K562 (cell line): Measurements from ENCODE around the gene FEN1. TPM values are rescaled to one million over a fixed set of nuclear protein-coding genes. Genes with fewer than 3 reads are reported as not detected.

ENCODE experiments used
- ARNT ChIP-seq, 2 experiments: fragments of 450-650 bp; IDR thresholded peaks; 2 replicates each; pipeline ENCODE4 v1.6.1; 2016; ENCODE audit warnings: mild to moderate bottlenecking in 1 of 2
- EP400 ChIP-seq: fragments of 450-650 bp; IDR thresholded peaks from 2 replicates; pipeline ENCODE4 v1.6.1; 2017; ENCODE audit warnings: antibody characterized with exemption, mild to moderate bottlenecking, moderate library complexity
- ETS2 ChIP-seq: IDR thresholded peaks from 2 replicates; pipeline ENCODE4 v1.6.1; 2016; ENCODE audit warnings: borderline replicate concordance, missing genetic modification characterization, mild to moderate bottlenecking, moderate library complexity, missing compliant biosample characterization; ENCODE audit not compliant: poor library complexity, severe bottlenecking
- EWSR1 ChIP-seq: fragments of 450-650 bp; IDR thresholded peaks from 2 replicates; pipeline ENCODE4 v1.6.1; 2018; ENCODE audit warnings: borderline replicate concordance, mild to moderate bottlenecking, low read depth, moderate library complexity; ENCODE audit not compliant: partially characterized antibody
- GTF2F1 ChIP-seq: IDR thresholded peaks from 2 replicates; pipeline ENCODE4 v1.6.1; 2011; ENCODE audit warnings: low read depth, low read length, improper control_type of control experiment
- HES1 ChIP-seq: fragments of 450-650 bp; IDR thresholded peaks from 2 replicates; pipeline ENCODE4 v1.6.1; 2016; ENCODE audit warnings: low read depth, mild to moderate bottlenecking, moderate library complexity
- ILF3 ChIP-seq: fragments of 450-650 bp; IDR thresholded peaks from 2 replicates; pipeline ENCODE4 v1.6.1; 2018; ENCODE audit warnings: antibody characterized with exemption, mild to moderate bottlenecking, moderate library complexity, borderline replicate concordance
- PHB2 ChIP-seq: fragments of 450-650 bp; IDR thresholded peaks from 2 replicates; pipeline ENCODE4 v1.6.1; 2017; ENCODE audit warnings: low read depth
- SMARCA4 ChIP-seq: fragments of 450-650 bp; IDR thresholded peaks from 2 replicates; pipeline ENCODE4 v1.6.1; 2016
- SMARCA5 ChIP-seq: fragments of 450-650 bp; IDR thresholded peaks from 2 replicates; pipeline ENCODE4 v1.6.1; 2016
- TAF7 ChIP-seq: fragments of 450-650 bp; IDR thresholded peaks from 2 replicates; pipeline ENCODE4 v1.6.1; 2016; ENCODE audit warnings: missing genetic modification characterization, missing compliant biosample characterization
- ZNF408 ChIP-seq: fragments of 250-450 bp; sonication (Bioruptor Pico); IDR thresholded peaks from 2 replicates; pipeline ENCODE4 v1.4.0; 2020; ENCODE audit warnings: low read depth, mild to moderate bottlenecking, moderate library complexity
- ZNF444 ChIP-seq: fragments of 250-450 bp; sonication (Bioruptor Pico); IDR thresholded peaks from 2 replicates; pipeline ENCODE4 v1.4.0; 2020; ENCODE audit warnings: mild to moderate bottlenecking, moderate library complexity
- ZNF449 ChIP-seq: fragments of 250-450 bp; sonication (Bioruptor Pico); IDR thresholded peaks from 2 replicates; pipeline ENCODE4 v1.8.0; 2022; ENCODE audit warnings: moderate library complexity, mild to moderate bottlenecking, inconsistent platforms
- ZNF699 ChIP-seq: fragments of 250-450 bp; sonication (Bioruptor Pico); IDR thresholded peaks from 2 replicates; pipeline ENCODE4 v1.8.0; 2021; ENCODE audit warnings: mild to moderate bottlenecking, moderate library complexity; ENCODE audit not compliant: insufficient replicate concordance
- polyA plus RNA-seq, 8 experiments: library from polyadenylated mRNA; depleted of rRNA in 4 of 8; stranded (reverse) in 5 of 8; unstranded in 3 of 8; fragments of >200 nt; fragmentation: Nextera tagmentation in 2 of 8; fragmentation: Illumina TruSeq in 1 of 8; extraction: Ambion mirVana in 2 of 8; extraction: Trizol in 1 of 8; gene quantifications; 2 replicates each; pipeline versions ENCODE4 v1.2.1 to v1.2.3, GENCODE V29; 2011 to 2014; ENCODE audit warnings: inconsistent platforms in 1 of 8, missing spikeins in 1 of 8
- total RNA-seq, 7 experiments: library from RNA; depleted of rRNA in 6 of 7; stranded (reverse); fragments of >200 nt in 6 of 7; fragmentation: Illumina TruSeq in 2 of 7; extraction: Trizol in 2 of 7; gene quantifications; 2 replicates each; pipeline versions ENCODE4 v1.2.1 to v1.2.3, GENCODE V29; 2011 to 2021; ENCODE audit warnings: low replicate concordance in 1 of 7
- TF ChIP-seq, protein P1 (sequence below): fragments of 150-350 bp; conservative IDR thresholded peaks from 2 replicates; pipeline ENCODE4 v1.6.1; 2014; ENCODE audit warnings: low read length
- TF ChIP-seq, protein P2 (sequence below): sonication (generic); IDR thresholded peaks from 2 replicates; pipeline ENCODE4 v1.6.1; 2016

The FEN1 gene
- total and polyA plus RNA-seq, 9 of the 15 experiments (the other 6 are each of a cell fraction or from before 2014, with no cell fraction given): 58.1 to 156 (median 137) TPM

DNA sequence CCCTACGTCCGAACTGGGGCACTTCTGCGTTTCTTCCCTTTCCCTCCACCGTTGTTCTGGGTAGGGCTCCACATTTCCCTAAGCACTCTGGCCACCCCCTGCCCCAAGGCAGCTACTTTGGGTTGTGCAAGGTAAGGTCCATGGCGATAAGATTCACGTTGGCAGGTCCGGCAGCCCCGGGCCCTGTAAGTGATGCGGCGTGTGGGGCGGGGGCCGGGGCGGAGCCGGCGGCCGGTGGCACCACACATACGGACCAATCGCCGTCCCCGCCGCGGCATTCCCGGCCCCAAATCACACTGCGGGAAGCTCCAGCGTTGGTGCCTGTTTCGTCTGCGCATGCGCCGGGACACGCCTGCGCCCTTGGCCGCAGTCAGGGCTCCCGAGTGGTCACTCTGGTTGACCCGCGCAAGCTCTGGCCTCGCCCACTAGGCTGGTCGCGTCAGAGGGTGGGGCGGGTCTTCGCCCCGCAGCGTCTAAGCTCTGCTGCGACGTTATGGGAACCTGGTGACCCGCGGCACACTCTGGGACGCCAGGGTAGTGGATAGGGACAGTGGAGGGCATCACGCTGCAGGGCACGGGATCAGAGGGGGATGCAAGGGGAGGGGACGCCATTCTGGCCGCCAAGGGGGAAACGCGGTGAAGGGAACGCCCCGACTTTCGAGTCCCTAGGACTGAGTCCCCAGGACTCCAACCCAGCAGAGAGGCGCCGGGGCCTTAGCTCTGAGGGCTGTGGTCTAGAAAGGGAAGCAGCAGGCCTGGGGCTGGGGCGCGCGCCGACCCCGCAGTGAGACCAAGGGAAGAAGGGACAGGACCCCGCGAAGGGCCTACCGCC lies 22.5 kb downstream of the FEN1 start (continued):
- TF ChIP-seq ZNF444: peak; percentile 38; the same call in 1 of the 2 replicates
- TF ChIP-seq ZNF408 (CRISPR knock-in tag): no peak
- TF ChIP-seq PHB2: no peak
- no peak for TF ChIP-seq ETS2 (tag)
- TF ChIP-seq GTF2F1: no peak
- TF ChIP-seq SMARCA5: no peak
- no peak for TF ChIP-seq ZNF699 (CRISPR knock-in tag)
- TF ChIP-seq ZNF449 (CRISPR knock-in tag): no peak
- TF ChIP-seq HES1: no peak
- TF ChIP-seq EP400: peak; percentile 77
- TF ChIP-seq, protein P1, sequence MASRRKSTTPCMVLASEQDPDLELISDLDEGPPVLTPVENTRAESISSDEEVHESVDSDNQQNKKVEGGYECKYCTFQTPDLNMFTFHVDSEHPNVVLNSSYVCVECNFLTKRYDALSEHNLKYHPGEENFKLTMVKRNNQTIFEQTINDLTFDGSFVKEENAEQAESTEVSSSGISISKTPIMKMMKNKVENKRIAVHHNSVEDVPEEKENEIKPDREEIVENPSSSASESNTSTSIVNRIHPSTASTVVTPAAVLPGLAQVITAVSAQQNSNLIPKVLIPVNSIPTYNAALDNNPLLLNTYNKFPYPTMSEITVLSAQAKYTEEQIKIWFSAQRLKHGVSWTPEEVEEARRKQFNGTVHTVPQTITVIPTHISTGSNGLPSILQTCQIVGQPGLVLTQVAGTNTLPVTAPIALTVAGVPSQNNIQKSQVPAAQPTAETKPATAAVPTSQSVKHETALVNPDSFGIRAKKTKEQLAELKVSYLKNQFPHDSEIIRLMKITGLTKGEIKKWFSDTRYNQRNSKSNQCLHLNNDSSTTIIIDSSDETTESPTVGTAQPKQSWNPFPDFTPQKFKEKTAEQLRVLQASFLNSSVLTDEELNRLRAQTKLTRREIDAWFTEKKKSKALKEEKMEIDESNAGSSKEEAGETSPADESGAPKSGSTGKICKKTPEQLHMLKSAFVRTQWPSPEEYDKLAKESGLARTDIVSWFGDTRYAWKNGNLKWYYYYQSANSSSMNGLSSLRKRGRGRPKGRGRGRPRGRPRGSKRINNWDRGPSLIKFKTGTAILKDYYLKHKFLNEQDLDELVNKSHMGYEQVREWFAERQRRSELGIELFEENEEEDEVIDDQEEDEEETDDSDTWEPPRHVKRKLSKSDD: no peak
- TF ChIP-seq ILF3: peak; percentile 53; the same call in 1 of the 2 replicates
- peak; percentile 63 for TF ChIP-seq SMARCA4
- peak; percentile 73 for TF ChIP-seq TAF7 (tag)
- no peak for TF ChIP-seq ARNT (IDR thresholded peaks at IDR 0.05)
- no peak for TF ChIP-seq EWSR1
- TF ChIP-seq, protein P2, sequence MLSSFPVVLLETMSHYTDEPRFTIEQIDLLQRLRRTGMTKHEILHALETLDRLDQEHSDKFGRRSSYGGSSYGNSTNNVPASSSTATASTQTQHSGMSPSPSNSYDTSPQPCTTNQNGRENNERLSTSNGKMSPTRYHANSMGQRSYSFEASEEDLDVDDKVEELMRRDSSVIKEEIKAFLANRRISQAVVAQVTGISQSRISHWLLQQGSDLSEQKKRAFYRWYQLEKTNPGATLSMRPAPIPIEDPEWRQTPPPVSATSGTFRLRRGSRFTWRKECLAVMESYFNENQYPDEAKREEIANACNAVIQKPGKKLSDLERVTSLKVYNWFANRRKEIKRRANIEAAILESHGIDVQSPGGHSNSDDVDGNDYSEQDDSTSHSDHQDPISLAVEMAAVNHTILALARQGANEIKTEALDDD: no peak
